Stomach (tissue), 9 donors: ENCODE data around the gene RPS15A. TPM values are rescaled to one million over a fixed set of nuclear protein-coding genes. Genes with fewer than 3 reads are reported as not detected.
A peak's percentile ranks its signal among the peaks of the same experiment; 100 is the strongest.

Experiments
- DNase-seq, 2 donors: peaks; one replicate each; pipeline versions ENCODE4 v3.0.0 to v3.0.0-alpha.2; 2013 to 2019
- H3K27ac ChIP-seq, 5 donors: fragments of 200-600 bp in 4 of 5; sonication (generic) in 4 of 5; one replicate each; pipeline ENCODE4 v1.5.1; 2013 to 2019; ENCODE audit warnings: mild to moderate bottlenecking in 1 of 5, moderate library complexity in 1 of 5
- H3K27me3 ChIP-seq, 3 donors: fragments of 200-600 bp; sonication (generic); one replicate each; pipeline ENCODE4 v1.5.1; 2017 to 2019; ENCODE audit warnings: mixed run types in 1 of 3
- H3K36me3 ChIP-seq, 4 donors: fragments of 200-600 bp; sonication (generic); 1 replicate in 3 of 4; 2 replicates in 1 of 4; pipeline ENCODE4 v1.5.1; 2016 to 2019
- H3K4me1 ChIP-seq, 4 donors: fragments of 200-600 bp; sonication (generic); one replicate each; pipeline ENCODE4 v1.5.1; 2016 to 2019
- H3K4me3 ChIP-seq, 4 donors: fragments of 200-600 bp; sonication (generic) in 3 of 4; one replicate each; pipeline ENCODE4 v1.5.1; 2016 to 2019; ENCODE audit warnings: mild to moderate bottlenecking in 1 of 4
- H3K9me3 ChIP-seq, 4 donors: fragments of 200-600 bp; sonication (generic); one replicate each; pipeline ENCODE4 v1.5.1; 2016 to 2019
- CTCF ChIP-seq, 7 experiments: fragments of 450-650 bp in 4 of 7; fragments of 200-600 bp in 3 of 7; sonication (generic) in 3 of 7; IDR thresholded peaks; one replicate each; pipeline ENCODE4 v1.5.1; 2016 to 2019; ENCODE audit warnings: antibody characterized with exemption in 7 of 7, control low read depth in 2 of 7, mild to moderate bottlenecking in 1 of 7
- EP300 ChIP-seq: sonication (generic); formaldehyde crosslinking; IDR thresholded peaks from one replicate; pipeline ENCODE4 v1.6.1; 2017; ENCODE audit warnings: antibody characterized with exemption
- POLR2A ChIP-seq, 4 donors: fragments of 450-650 bp; IDR thresholded peaks; one replicate each; pipeline ENCODE4 v1.6.1; 2016; ENCODE audit warnings: antibody characterized with exemption in 4 of 4, control low read depth in 2 of 4, mild to moderate bottlenecking in 1 of 4, moderate library complexity in 1 of 4
- POLR2AphosphoS5 ChIP-seq, 3 donors: sonication (generic); formaldehyde crosslinking; IDR thresholded peaks; one replicate each; pipeline ENCODE4 v1.6.1; 2016; ENCODE audit warnings: antibody characterized with exemption in 3 of 3
- WGBS, 5 donors: extraction: QIAGEN DNeasy Blood & Tissue Kit in 3 of 5; methylation state at CpG; one replicate each; pipeline versions ENCODE4 v1.1.5 to v1.1.7; 2013 to 2018; 5-methylcytosine and 5-hydroxymethylcytosine counted together
- intact Hi-C: fragments of 100-400 bp; cut with DNase I; formaldehyde crosslinking; loops from one replicate; pipeline ENCODE4 v1.15.1; 2023; ENCODE audit warnings: low total_unique reads
- polyA plus RNA-seq, 3 donors: library from polyadenylated mRNA; stranded (reverse); fragments of 200-250 nt; gene quantifications; one replicate each; pipeline ENCODE4 v1.2.3, GENCODE V29; 2013
- total RNA-seq, 5 donors: library from RNA; depleted of rRNA; stranded (reverse); fragments of >200 nt; gene quantifications; one replicate each; pipeline versions ENCODE4 v1.1.0 to v1.2.3, GENCODE V29; 2014 to 2016
- donor health status: healthy with polysubstance abuse.
- donor health status: Bipolar disorder and iron deficiency.
- donor health status: healthy.

Gene RPS15A
- total and polyA plus RNA-seq, 8 donors = 72.4 to 5,215 (median 1,621) TPM

- H3K4me1 ChIP-seq = no peaks in the 10 kb centered on the region
- peaks cover 47 to 95% (median 94%) of the 10 kb centered on the region in 4 donors for H3K36me3 ChIP-seq
- intact Hi-C loops = no loop called here
- H3K4me3 ChIP-seq = no peak overlapping the region
- DNase-seq = no peak
- TF ChIP-seq CTCF (IDR thresholded peaks at IDR 0.05) (no peak), POLR2AphosphoS5 (IDR thresholded peaks at IDR 0.05) (no peak), EP300 (no peak), POLR2A (IDR thresholded peaks at IDR 0.05) (no peak)
- WGBS, 5 donors = 87 to 95% (median 94%) methylated on average over 3 of the region's 3 CpGs
- no peaks in the 10 kb centered on the region for H3K9me3 ChIP-seq
- no peaks in the 10 kb centered on the region for H3K27me3 ChIP-seq
- no peak overlapping the region for H3K27ac ChIP-seq
Observed at GRCh38 chr16:18811925-18812324, 21.8 kb upstream of the RPS15A start.

- intact Hi-C loops = no loop called here
- peaks cover 35 to 82% (median 72%) of the 10 kb centered on the region in 4 donors for H3K36me3 ChIP-seq
- no peak overlapping the region for H3K27ac ChIP-seq
Observed at GRCh38 chr16:18809165-18809564, 19.0 kb upstream of the RPS15A start.

GRCh38 chr16:18805257-18805773 lies 15.2 kb upstream of the RPS15A start:
- WGBS, 5 donors = 17 to 38% (median 23%) methylated on average over 2 of the region's 2 CpGs

More at GRCh38 chr16:18809165-18809564, 19.0 kb upstream of the RPS15A start:
- no peaks in the 10 kb centered on the region for H3K27me3 ChIP-seq
- TF ChIP-seq POLR2AphosphoS5 (IDR thresholded peaks at IDR 0.05) = no peak
- TF ChIP-seq CTCF (IDR thresholded peaks at IDR 0.05) = no peak
- no peak for TF ChIP-seq POLR2A (IDR thresholded peaks at IDR 0.05)
- no peak for TF ChIP-seq EP300
- H3K4me1 ChIP-seq = peaks cover 0 to 10% (median 3%) of the 10 kb centered on the region in 4 donors
- DNase-seq = no peak
- H3K9me3 ChIP-seq = no peaks in the 10 kb centered on the region
- 90 to 97% (median 93%) methylated on average over 13 of the region's 13 CpGs for WGBS, 5 donors
- H3K4me3 ChIP-seq = no peak overlapping the region

GRCh38 chr16:18804540-18804939 lies 14.4 kb upstream of the RPS15A start:
- H3K27ac ChIP-seq = peak overlapping the region in 3 of 5 donors; percentile 42 to 66 (median 46)
- intact Hi-C loops = no loop called here
- peaks cover 12 to 41% (median 31%) of the 10 kb centered on the region in 4 donors for H3K36me3 ChIP-seq
- DNase-seq = no peak
- WGBS, 5 donors = 61 to 69% (median 68%) methylated on average over 3 of the region's 3 CpGs
- H3K4me1 ChIP-seq = peaks cover 11 to 43% (median 30%) of the 10 kb centered on the region in 4 donors
- no peaks in the 10 kb centered on the region for H3K9me3 ChIP-seq
- H3K27me3 ChIP-seq = no peaks in the 10 kb centered on the region
- H3K4me3 ChIP-seq = no peak overlapping the region
- TF ChIP-seq EP300 (no peak), CTCF (IDR thresholded peaks at IDR 0.05) (no peak), POLR2AphosphoS5 (IDR thresholded peaks at IDR 0.05) (no peak), POLR2A (IDR thresholded peaks at IDR 0.05) (no peak)

More at GRCh38 chr16:18805257-18805773, 15.2 kb upstream of the RPS15A start:
- no peak overlapping the region for H3K4me3 ChIP-seq
- no peak for DNase-seq
- H3K9me3 ChIP-seq = no peaks in the 10 kb centered on the region
- intact Hi-C loops = no loop called here
- H3K27ac ChIP-seq = peak overlapping the region in 3 of 5 donors; percentile 30 to 66 (median 46)
- peaks cover 4 to 35% (median 22%) of the 10 kb centered on the region in 4 donors for H3K4me1 ChIP-seq
- H3K36me3 ChIP-seq = peaks cover 15 to 49% (median 38%) of the 10 kb centered on the region in 4 donors
- TF ChIP-seq POLR2AphosphoS5 (IDR thresholded peaks at IDR 0.05) (no peak), EP300 (no peak), POLR2A (IDR thresholded peaks at IDR 0.05) (no peak), CTCF (IDR thresholded peaks at IDR 0.05) (no peak)
- no peaks in the 10 kb centered on the region for H3K27me3 ChIP-seq
